Heart left ventricle (tissue), 13 donors: ENCODE measurements around the gene PDE5A.

Experiments used
- POLR2A ChIP-seq, 2 donors: fragments of 450-650 bp; IDR thresholded peaks; one replicate each; pipeline ENCODE4 v1.6.1; 2017; ENCODE audit warnings: antibody characterized with exemption in 2 of 2, mild to moderate bottlenecking in 2 of 2, moderate library complexity in 2 of 2
- TF ChIP-seq, protein P1 (sequence below), 12 donors: fragments of 200-600 bp; sonication (generic) in 4 of 12; IDR thresholded peaks; one replicate each; pipeline versions ENCODE4 v1.5.0 to v1.8.0; 2018 to 2022; ENCODE audit warnings: antibody characterized with exemption in 12 of 12, mild to moderate bottlenecking in 5 of 12
- donor health status: ischemic (EF 13 %, LVEDD 7.1; RV severe dilation, severe dysfunction).
- donor health status: DM: no; HTN: yes; CAD: no.
- donor health status: DM: no; HTN: no; CAD: no.
- donor health status: ischemic (EF 25% LVEDD 6.9; RV normal size, moderate dysfunction).
- donor health status: ischemic (EF 25% LVEDD 5.7; RV mildly dilated, moderate dysfunction).
- donor health status: ischemic (EF 35%, LVEDD 5.7; RV mildly dilated, moderate dysfunction).
- donor health status: nonischemic (EF 11% LVEDD 7.7; RV severe dilation, severe dysfunction).
- donor health status: DM: yes; HTN: yes; CAD: no.
- donor health status: PGD.
- donor health status: ischemic (EF 29% LVEDD 5.4; RV normal size, mild dysfunction).
- donor health status: nonischemic (EF 23%, LVEDD 6.1; RV moderate dilation, normal function).

DNA sequence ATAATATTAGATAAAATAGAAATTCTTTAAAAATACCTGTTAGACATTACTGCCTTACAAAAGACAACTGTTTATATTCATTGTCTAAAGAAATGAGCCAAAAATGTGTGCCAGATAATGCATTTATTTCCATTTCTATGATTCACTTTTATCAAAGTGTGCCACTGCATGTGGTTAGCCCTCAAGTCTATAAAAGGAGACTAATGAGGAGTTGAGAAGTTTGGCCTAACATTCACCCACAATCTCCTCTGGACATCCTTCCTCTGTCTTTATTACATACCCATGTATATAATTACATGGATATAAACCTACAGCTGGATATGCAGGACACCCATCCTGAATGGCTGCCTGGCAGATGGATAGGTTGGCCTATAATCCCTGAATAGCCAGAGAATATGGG lies 42.6 kb upstream of the PDE5A start:
- TF ChIP-seq, protein P1, sequence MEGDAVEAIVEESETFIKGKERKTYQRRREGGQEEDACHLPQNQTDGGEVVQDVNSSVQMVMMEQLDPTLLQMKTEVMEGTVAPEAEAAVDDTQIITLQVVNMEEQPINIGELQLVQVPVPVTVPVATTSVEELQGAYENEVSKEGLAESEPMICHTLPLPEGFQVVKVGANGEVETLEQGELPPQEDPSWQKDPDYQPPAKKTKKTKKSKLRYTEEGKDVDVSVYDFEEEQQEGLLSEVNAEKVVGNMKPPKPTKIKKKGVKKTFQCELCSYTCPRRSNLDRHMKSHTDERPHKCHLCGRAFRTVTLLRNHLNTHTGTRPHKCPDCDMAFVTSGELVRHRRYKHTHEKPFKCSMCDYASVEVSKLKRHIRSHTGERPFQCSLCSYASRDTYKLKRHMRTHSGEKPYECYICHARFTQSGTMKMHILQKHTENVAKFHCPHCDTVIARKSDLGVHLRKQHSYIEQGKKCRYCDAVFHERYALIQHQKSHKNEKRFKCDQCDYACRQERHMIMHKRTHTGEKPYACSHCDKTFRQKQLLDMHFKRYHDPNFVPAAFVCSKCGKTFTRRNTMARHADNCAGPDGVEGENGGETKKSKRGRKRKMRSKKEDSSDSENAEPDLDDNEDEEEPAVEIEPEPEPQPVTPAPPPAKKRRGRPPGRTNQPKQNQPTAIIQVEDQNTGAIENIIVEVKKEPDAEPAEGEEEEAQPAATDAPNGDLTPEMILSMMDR (IDR thresholded peaks at IDR 0.05) = no peak
- no peak for TF ChIP-seq POLR2A (IDR thresholded peaks at IDR 0.05)
